Fibroblast of mammary gland (primary cell): ENCODE results near the gene NDUFV1.

Source experiments
- DNase-seq: peaks from one replicate; pipeline ENCODE4 v3.0.0-alpha.2; 2010; ENCODE audit warnings: low read depth
- H3K4me3 ChIP-seq: 2 replicates; pipeline ENCODE4 v1.5.1; 2011; ENCODE audit warnings: low read depth, mild to moderate bottlenecking, low read length, moderate library complexity; ENCODE audit not compliant: control insufficient read depth
- TF ChIP-seq, protein P1 (sequence below): conservative IDR thresholded peaks from 2 replicates; pipeline ENCODE4 v1.5.1; 2011; ENCODE audit warnings: low read depth, low read length, inconsistent platforms; ENCODE audit not compliant: control insufficient read depth, insufficient read depth

NDUFV1 gene

DNA sequence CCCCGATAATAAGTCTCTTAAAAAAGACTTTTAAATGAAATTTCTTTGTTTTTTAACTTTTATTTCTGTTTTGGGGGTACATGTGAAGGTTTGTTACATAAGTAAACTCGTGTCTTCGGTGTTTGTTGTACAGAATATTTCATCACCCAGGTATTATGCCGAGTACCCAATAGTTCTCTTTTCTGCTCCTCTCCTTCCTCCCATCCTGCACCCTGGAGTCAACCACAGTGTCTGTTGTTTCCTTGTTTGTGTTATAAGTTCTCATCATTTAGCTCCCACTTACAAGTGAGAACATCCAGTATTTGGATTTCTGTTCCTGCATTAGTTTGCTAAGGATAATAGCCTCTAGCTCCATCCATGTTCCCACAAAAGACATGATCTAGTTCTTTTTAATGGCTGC is 24.7 kb upstream of the NDUFV1 start:
- no peak overlapping the region for H3K4me3 ChIP-seq
- TF ChIP-seq, protein P1, sequence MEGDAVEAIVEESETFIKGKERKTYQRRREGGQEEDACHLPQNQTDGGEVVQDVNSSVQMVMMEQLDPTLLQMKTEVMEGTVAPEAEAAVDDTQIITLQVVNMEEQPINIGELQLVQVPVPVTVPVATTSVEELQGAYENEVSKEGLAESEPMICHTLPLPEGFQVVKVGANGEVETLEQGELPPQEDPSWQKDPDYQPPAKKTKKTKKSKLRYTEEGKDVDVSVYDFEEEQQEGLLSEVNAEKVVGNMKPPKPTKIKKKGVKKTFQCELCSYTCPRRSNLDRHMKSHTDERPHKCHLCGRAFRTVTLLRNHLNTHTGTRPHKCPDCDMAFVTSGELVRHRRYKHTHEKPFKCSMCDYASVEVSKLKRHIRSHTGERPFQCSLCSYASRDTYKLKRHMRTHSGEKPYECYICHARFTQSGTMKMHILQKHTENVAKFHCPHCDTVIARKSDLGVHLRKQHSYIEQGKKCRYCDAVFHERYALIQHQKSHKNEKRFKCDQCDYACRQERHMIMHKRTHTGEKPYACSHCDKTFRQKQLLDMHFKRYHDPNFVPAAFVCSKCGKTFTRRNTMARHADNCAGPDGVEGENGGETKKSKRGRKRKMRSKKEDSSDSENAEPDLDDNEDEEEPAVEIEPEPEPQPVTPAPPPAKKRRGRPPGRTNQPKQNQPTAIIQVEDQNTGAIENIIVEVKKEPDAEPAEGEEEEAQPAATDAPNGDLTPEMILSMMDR = no peak
- DNase-seq = no peak

DNA sequence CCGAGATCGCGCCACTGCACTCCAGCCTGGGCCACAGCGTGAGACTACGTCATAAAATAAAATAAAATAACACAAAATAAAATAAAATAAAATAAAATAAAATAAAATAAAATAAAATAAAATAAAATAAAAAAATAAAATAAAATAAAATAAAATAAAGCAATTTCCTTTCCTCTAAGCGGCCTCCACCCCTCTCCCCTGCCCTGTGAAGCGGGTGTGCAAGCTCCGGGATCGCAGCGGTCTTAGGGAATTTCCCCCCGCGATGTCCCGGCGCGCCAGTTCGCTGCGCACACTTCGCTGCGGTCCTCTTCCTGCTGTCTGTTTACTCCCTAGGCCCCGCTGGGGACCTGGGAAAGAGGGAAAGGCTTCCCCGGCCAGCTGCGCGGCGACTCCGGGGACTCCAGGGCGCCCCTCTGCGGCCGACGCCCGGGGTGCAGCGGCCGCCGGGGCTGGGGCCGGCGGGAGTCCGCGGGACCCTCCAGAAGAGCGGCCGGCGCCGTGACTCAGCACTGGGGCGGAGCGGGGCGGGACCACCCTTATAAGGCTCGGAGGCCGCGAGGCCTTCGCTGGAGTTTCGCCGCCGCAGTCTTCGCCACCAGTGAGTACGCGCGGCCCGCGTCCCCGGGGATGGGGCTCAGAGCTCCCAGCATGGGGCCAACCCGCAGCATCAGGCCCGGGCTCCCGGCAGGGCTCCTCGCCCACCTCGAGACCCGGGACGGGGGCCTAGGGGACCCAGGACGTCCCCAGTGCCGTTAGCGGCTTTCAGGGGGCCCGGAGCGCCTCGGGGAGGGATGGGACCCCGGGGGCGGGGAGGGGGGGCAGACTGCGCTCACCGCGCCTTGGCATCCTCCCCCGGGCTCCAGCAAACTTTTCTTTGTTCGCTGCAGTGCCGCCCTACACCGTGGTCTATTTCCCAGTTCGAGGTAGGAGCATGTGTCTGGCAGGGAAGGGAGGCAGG is 23.2 kb upstream of the NDUFV1 start, which contains the start of gene GSTP1:
GSTP1 (plus strand) TSS at position 566 of the 958 bp plus-strand sequence; CDS start at position 598, 32 bp downstream.
- H3K4me3 ChIP-seq = peak within 1 kb of the TSS; percentile 78
- TF ChIP-seq, protein P1 = no peak
- DNase-seq = peak; percentile 83

DNA sequence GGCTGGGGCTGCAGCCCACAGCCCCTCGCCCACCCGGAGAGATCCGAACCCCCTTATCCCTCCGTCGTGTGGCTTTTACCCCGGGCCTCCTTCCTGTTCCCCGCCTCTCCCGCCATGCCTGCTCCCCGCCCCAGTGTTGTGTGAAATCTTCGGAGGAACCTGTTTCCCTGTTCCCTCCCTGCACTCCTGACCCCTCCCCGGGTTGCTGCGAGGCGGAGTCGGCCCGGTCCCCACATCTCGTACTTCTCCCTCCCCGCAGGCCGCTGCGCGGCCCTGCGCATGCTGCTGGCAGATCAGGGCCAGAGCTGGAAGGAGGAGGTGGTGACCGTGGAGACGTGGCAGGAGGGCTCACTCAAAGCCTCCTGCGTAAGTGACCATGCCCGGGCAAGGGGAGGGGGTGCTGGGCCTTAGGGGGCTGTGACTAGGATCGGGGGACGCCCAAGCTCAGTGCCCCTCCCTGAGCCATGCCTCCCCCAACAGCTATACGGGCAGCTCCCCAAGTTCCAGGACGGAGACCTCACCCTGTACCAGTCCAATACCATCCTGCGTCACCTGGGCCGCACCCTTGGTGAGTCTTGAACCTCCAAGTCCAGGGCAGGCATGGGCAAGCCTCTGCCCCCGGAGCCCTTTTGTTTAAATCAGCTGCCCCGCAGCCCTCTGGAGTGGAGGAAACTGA is 22.4 kb upstream of the NDUFV1 start:
- DNase-seq = peak; percentile 55

GRCh38 chr11:67584881-67585873 is 21.6 kb upstream of the NDUFV1 start:
- no peak for DNase-seq
- peak overlapping the region; percentile 78 for H3K4me3 ChIP-seq
- TF ChIP-seq, protein P1 = no peak

More for the DNA sequence above, 22.4 kb upstream of the NDUFV1 start:
- peak overlapping the region; percentile 78 for H3K4me3 ChIP-seq
- TF ChIP-seq, protein P1 = no peak

- TF ChIP-seq, protein P1 = no peak
- DNase-seq = no peak
- no peak overlapping the region for H3K4me3 ChIP-seq
Measured at GRCh38 chr11:67585911-67586310, 20.8 kb upstream of the NDUFV1 start.
